ENCODE measurements around the gene DNAJC17.

- TF ChIP-seq, protein P1, sequence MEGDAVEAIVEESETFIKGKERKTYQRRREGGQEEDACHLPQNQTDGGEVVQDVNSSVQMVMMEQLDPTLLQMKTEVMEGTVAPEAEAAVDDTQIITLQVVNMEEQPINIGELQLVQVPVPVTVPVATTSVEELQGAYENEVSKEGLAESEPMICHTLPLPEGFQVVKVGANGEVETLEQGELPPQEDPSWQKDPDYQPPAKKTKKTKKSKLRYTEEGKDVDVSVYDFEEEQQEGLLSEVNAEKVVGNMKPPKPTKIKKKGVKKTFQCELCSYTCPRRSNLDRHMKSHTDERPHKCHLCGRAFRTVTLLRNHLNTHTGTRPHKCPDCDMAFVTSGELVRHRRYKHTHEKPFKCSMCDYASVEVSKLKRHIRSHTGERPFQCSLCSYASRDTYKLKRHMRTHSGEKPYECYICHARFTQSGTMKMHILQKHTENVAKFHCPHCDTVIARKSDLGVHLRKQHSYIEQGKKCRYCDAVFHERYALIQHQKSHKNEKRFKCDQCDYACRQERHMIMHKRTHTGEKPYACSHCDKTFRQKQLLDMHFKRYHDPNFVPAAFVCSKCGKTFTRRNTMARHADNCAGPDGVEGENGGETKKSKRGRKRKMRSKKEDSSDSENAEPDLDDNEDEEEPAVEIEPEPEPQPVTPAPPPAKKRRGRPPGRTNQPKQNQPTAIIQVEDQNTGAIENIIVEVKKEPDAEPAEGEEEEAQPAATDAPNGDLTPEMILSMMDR (IDR thresholded peaks at IDR 0.05): peak in 1 of 2 donors; percentile 59
- TF ChIP-seq POLR2AphosphoS5 (IDR thresholded peaks at IDR 0.05) (peak in 1 of 3 donors; percentile 59), EP300 (IDR thresholded peaks at IDR 0.05) (no peak), POLR2A (IDR thresholded peaks at IDR 0.05) (peak in 1 of 2 donors; percentile 23)
Measured at GRCh38 chr15:40763801-40764628, 43.3 kb downstream of the DNAJC17 start, which contains the start of gene GCHFR.
